Peyer's patch (tissue), 4 donors: ENCODE measurements around the gene MARK3. TPM values are rescaled to one million over a fixed set of nuclear protein-coding genes. Genes with fewer than 3 reads are reported as not detected.

ENCODE experiments used
- DNase-seq, 3 donors: peaks; one replicate each; pipeline ENCODE4 v3.0.0-alpha.2; 2017 to 2019
- H3K27ac ChIP-seq, 4 donors: fragments of 200-600 bp; sonication (generic); one replicate each; pipeline ENCODE4 v1.5.1; 2016 to 2019
- H3K27me3 ChIP-seq, 2 donors: fragments of 200-600 bp; sonication (generic); one replicate each; pipeline ENCODE4 v1.5.1; 2019
- H3K36me3 ChIP-seq, 3 donors: fragments of 200-600 bp; sonication (generic); one replicate each; pipeline ENCODE4 v1.5.1; 2016 to 2019
- H3K4me1 ChIP-seq, 4 donors: fragments of 200-600 bp; sonication (generic); one replicate each; pipeline ENCODE4 v1.5.1; 2016 to 2019
- H3K4me3 ChIP-seq, 4 donors: fragments of 200-600 bp; sonication (generic); 1 replicate in 3 of 4; 2 replicates in 1 of 4; pipeline ENCODE4 v1.5.1; 2016 to 2019; ENCODE audit warnings: mild to moderate bottlenecking in 1 of 4
- H3K9me3 ChIP-seq, 4 donors: fragments of 200-600 bp; sonication (generic); one replicate each; pipeline ENCODE4 v1.5.1; 2016 to 2019; ENCODE audit warnings: mild to moderate bottlenecking in 1 of 4
- CTCF ChIP-seq, 6 experiments: fragments of 450-650 bp in 4 of 6; fragments of 200-600 bp in 2 of 6; sonication (generic) in 1 of 6; IDR thresholded peaks; one replicate each; pipeline ENCODE4 v1.5.1; 2017 to 2019; ENCODE audit warnings: antibody characterized with exemption in 6 of 6, mild to moderate bottlenecking in 3 of 6, moderate library complexity in 1 of 6
- POLR2A ChIP-seq, 2 donors: fragments of 450-650 bp; IDR thresholded peaks; one replicate each; pipeline ENCODE4 v1.5.1; 2017; ENCODE audit warnings: antibody characterized with exemption in 2 of 2, mild to moderate bottlenecking in 2 of 2, moderate library complexity in 2 of 2
- total RNA-seq, 4 donors: library from RNA; depleted of rRNA; stranded (reverse); fragments of >200 nt; gene quantifications; one replicate each; pipeline ENCODE4 v1.1.0, GENCODE V29; 2016

The MARK3 gene
- total RNA-seq, 4 donors from 2014 or later = 76.0 to 196 (median 99.5) TPM

DNA sequence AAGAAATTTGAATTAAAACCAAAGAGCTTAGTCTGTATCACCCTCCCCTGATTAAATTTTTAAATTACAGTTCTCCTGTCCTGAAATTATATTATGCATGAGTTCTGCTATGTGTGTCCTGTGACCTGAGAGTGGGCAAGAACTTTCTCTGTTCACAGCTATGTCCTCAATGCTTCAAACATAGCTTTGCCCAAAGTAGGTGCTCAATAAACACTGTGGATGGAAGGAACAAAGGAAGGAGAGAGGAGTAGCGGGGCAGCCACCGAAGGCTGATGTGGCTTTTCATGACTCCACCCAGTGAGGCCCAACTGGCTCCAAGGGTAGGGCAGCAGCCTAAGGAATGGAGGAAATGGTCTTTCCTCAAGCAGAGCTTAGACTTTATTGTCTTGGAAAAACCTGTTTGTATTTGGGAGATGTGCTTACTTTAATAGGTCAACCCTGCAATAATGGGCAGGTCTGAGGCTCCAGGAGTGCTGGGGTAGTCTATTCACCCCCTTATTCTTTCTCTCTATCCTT, 7.6 kb upstream of the MARK3 start:
- Histone ChIP-seq H3K27me3 (no peaks in the 10 kb centered on the region), H3K4me1 (no peaks in the 10 kb centered on the region), H3K36me3 (no peaks in the 10 kb centered on the region), H3K9me3 (no peaks in the 10 kb centered on the region), H3K4me3 (no peak overlapping the region), H3K27ac (no peak overlapping the region)
- DNase-seq = no peak
- TF ChIP-seq CTCF (IDR thresholded peaks at IDR 0.05) = no peak
- TF ChIP-seq POLR2A (IDR thresholded peaks at IDR 0.05) = no peak

- DNase-seq = no peak
- Histone ChIP-seq H3K27me3 (no peaks in the 10 kb centered on the region), H3K4me3 (no peak overlapping the region), H3K27ac (no peak overlapping the region), H3K9me3 (no peaks in the 10 kb centered on the region), H3K36me3 (no peaks in the 10 kb centered on the region), H3K4me1 (no peaks in the 10 kb centered on the region)
- TF ChIP-seq CTCF (IDR thresholded peaks at IDR 0.05) (no peak), POLR2A (IDR thresholded peaks at IDR 0.05) (no peak)
Observed at GRCh38 chr14:103378038-103378854, 7.0 kb upstream of the MARK3 start.

- no peak for DNase-seq
- peaks cover 0 to 7% (median 3%) of the 10 kb centered on the region in 4 donors for H3K4me1 ChIP-seq
- no peak overlapping the region for H3K27ac ChIP-seq
- no peaks in the 10 kb centered on the region for H3K36me3 ChIP-seq
- H3K4me3 ChIP-seq = no peak overlapping the region
- no peaks in the 10 kb centered on the region for H3K27me3 ChIP-seq
- TF ChIP-seq POLR2A (IDR thresholded peaks at IDR 0.05) (no peak), CTCF (IDR thresholded peaks at IDR 0.05) (no peak)
- no peaks in the 10 kb centered on the region for H3K9me3 ChIP-seq
Observed at GRCh38 chr14:103380719-103381377, 4.4 kb upstream of the MARK3 start.

GRCh38 chr14:103382376-103382775, 2.8 kb upstream of the MARK3 start:
- no peaks in the 10 kb centered on the region for H3K36me3 ChIP-seq
- H3K4me1 ChIP-seq = peaks cover 0 to 11% (median 4%) of the 10 kb centered on the region in 4 donors
- no peaks in the 10 kb centered on the region for H3K27me3 ChIP-seq
- H3K9me3 ChIP-seq = no peaks in the 10 kb centered on the region
- DNase-seq = no peak
- H3K27ac ChIP-seq = no peak overlapping the region
- no peak overlapping the region for H3K4me3 ChIP-seq
- TF ChIP-seq CTCF (IDR thresholded peaks at IDR 0.05) = no peak
- TF ChIP-seq POLR2A (IDR thresholded peaks at IDR 0.05) = no peak

- Histone ChIP-seq H3K27ac (peak overlapping the region; percentile 94 to 100 (median 99)), H3K4me1 (peaks cover 0 to 28% (median 7%) of the 10 kb centered on the region in 4 donors), H3K36me3 (no peaks in the 10 kb centered on the region), H3K27me3 (no peaks in the 10 kb centered on the region), H3K9me3 (no peaks in the 10 kb centered on the region), H3K4me3 (peak overlapping the region; percentile 62 to 90 (median 88))
- DNase-seq = no peak
- TF ChIP-seq POLR2A (IDR thresholded peaks at IDR 0.05) (no peak), CTCF (IDR thresholded peaks at IDR 0.05) (no peak)
Observed at GRCh38 chr14:103384450-103385151, 614 bp upstream of the MARK3 start.
